ENCODE measurements around the gene C16orf95. TPM values are rescaled to one million over a fixed set of nuclear protein-coding genes. Genes with fewer than 3 reads are reported as not detected.

The C16orf95 gene
- total and polyA plus RNA-seq, 2 donors (not counting 1 experiment from before 2014, with no cell fraction given) = 1.5 to 2.5 TPM

DNA sequence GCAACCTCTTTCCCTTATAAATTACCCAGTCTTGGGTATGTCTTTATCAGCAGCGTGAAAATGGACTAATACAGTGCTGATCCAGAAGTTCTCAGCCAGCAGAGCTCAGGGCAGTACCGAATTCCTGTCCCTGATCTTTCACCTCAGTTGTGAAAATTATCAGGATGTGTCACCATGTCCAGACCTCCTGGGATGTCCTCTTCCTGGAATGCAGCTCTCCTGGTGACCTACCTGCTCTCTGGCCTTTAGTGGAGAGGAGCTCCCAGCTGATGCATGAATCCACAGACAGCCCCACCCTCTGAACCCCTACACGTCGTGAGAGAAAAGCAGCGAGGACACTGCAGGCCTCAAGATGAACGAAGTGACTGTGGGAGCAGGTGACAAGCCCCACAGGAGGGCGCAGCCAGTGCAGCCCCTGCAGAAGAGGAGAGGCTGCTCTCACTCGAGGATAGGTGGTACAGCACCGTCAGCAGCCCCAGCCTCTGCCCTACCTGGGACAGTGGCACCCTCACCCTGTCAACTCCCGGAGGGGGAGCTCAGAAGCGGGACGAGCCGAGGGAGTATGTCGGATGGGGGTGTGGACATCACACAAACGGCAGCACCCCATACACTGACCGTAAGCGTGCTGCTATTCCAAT is 22.0 kb upstream of the C16orf95 start:
- Histone ChIP-seq H2AFZ (ENCODE audit: insufficient read depth, low read depth, low read length, poor library complexity, severe bottlenecking) (no peak overlapping the region), H3K9me3 (ENCODE audit: control extremely low read depth in 1 of 3, control insufficient read depth in 2 of 3, insufficient read depth in 1 of 3, low read length in 2 of 3) (no peaks in the 10 kb centered on the region), H3K27me3 (replicated peaks in 1 of 4; ENCODE audit: control extremely low read depth in 1 of 4, control insufficient read depth in 3 of 4, insufficient read depth in 4 of 4, low read length in 3 of 4) (no peaks in the 10 kb centered on the region), H3K4me1 (ENCODE audit: control insufficient read depth in 2 of 2, insufficient read depth in 2 of 2, low read length in 2 of 2) (peaks cover 11% of the 10 kb centered on the region in 2 donors), H3K4me2 (replicated peaks; ENCODE audit: low read depth, low read length, poor library complexity, severe bottlenecking) (no peak overlapping the region), H4K20me1 (ENCODE audit: control insufficient read depth, insufficient read depth, low read length, poor library complexity, severe bottlenecking) (no peaks in the 10 kb centered on the region), H3K79me2 (ENCODE audit: control insufficient read depth, insufficient read depth, low read length) (peaks cover 10% of the 10 kb centered on the region), H3K36me3 (replicated peaks in 1 of 2; ENCODE audit: control extremely low read depth in 1 of 2, control insufficient read depth in 1 of 2, extremely low read depth in 1 of 2, insufficient read depth in 2 of 2, low read length in 1 of 2) (peaks cover 0 to 54% of the 10 kb centered on the region in 2 experiments), H3K4me3 (ENCODE audit: control extremely low read depth in 1 of 5, extremely low read depth in 1 of 5, insufficient read depth in 1 of 5, low read depth in 2 of 5, low read length in 4 of 5) (no peak overlapping the region), H3K27ac (ENCODE audit: low read length in 2 of 2) (no peak overlapping the region), H3K9ac (ENCODE audit: low read length) (no peak overlapping the region)
- intact Hi-C loops (cut with micrococcal nuclease) = no loop called here
- Mint-ChIP-seq H3K4me3 (no peak overlapping the region), H3K27me3 (no peaks in the 10 kb centered on the region), H3K4me1 (peaks cover 12% of the 10 kb centered on the region), H3K27ac (no peak overlapping the region), H3K9me3 (ENCODE audit: insufficient read depth) (no peaks in the 10 kb centered on the region)
- WGBS (ENCODE audit: insufficient coverage) = over 99% methylated on average over 15 of the region's 17 CpGs
- TF ChIP-seq, protein P1, sequence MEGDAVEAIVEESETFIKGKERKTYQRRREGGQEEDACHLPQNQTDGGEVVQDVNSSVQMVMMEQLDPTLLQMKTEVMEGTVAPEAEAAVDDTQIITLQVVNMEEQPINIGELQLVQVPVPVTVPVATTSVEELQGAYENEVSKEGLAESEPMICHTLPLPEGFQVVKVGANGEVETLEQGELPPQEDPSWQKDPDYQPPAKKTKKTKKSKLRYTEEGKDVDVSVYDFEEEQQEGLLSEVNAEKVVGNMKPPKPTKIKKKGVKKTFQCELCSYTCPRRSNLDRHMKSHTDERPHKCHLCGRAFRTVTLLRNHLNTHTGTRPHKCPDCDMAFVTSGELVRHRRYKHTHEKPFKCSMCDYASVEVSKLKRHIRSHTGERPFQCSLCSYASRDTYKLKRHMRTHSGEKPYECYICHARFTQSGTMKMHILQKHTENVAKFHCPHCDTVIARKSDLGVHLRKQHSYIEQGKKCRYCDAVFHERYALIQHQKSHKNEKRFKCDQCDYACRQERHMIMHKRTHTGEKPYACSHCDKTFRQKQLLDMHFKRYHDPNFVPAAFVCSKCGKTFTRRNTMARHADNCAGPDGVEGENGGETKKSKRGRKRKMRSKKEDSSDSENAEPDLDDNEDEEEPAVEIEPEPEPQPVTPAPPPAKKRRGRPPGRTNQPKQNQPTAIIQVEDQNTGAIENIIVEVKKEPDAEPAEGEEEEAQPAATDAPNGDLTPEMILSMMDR (IDR thresholded peaks at IDR 0.05) = no peak
- no peak for TF ChIP-seq EZH2 (IDR thresholded peaks at IDR 0.05; ENCODE audit: borderline replicate concordance, insufficient read depth, low read depth, low read length, poor library complexity, severe bottlenecking)
- ChIA-PET CTCF (no interaction called here), POLR2A (no interaction called here)
- ATAC-seq (ENCODE audit: low read depth) (no peak), DNase-seq (no peak)

DNA sequence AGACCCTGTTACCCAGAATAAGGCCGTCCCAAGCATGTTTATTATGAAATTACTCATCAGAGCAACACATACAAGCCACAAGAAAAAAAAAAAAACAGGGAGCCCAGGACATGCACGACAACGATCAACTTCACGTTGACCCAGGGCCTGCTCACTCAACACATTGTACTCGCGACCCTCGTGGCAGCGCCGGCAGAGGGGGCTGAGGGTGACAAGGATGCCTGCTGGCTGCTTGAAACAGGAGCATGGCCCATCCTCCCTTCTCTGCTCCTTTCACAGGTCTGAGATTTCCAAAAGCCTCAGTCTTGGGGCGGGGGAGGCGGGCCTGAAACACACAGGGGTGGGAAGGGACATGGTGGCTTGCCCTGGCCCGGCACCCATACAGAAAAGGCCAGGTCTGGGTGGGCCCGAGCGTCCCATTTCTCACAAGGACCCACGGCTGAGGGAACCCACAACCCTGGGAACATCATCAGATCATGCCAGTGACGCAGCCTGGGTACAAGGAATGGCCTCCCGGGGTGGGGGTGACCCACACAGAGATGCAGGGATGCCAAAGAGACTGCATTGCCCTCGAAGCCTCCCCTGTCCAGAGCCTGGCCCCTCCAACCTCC is 21.1 kb upstream of the C16orf95 start:
- 99% methylated on average over 14 of the region's 18 CpGs for WGBS (ENCODE audit: insufficient coverage)
- Mint-ChIP-seq H3K27ac (no peak overlapping the region), H3K27me3 (no peaks in the 10 kb centered on the region), H3K4me1 (peaks cover 12% of the 10 kb centered on the region), H3K4me3 (no peak overlapping the region), H3K9me3 (ENCODE audit: insufficient read depth) (no peaks in the 10 kb centered on the region)
- Histone ChIP-seq H3K4me2 (replicated peaks; ENCODE audit: low read depth, low read length, poor library complexity, severe bottlenecking) (no peak overlapping the region), H3K79me2 (ENCODE audit: control insufficient read depth, insufficient read depth, low read length) (peaks cover 7% of the 10 kb centered on the region), H3K27ac (ENCODE audit: low read length in 2 of 2) (no peak overlapping the region), H4K20me1 (ENCODE audit: control insufficient read depth, insufficient read depth, low read length, poor library complexity, severe bottlenecking) (no peaks in the 10 kb centered on the region), H2AFZ (ENCODE audit: insufficient read depth, low read depth, low read length, poor library complexity, severe bottlenecking) (no peak overlapping the region), H3K4me1 (ENCODE audit: control insufficient read depth in 2 of 2, insufficient read depth in 2 of 2, low read length in 2 of 2) (peaks cover 11% of the 10 kb centered on the region in 2 donors), H3K4me3 (ENCODE audit: control extremely low read depth in 1 of 5, extremely low read depth in 1 of 5, insufficient read depth in 1 of 5, low read depth in 2 of 5, low read length in 4 of 5) (no peak overlapping the region), H3K36me3 (replicated peaks in 1 of 2; ENCODE audit: control extremely low read depth in 1 of 2, control insufficient read depth in 1 of 2, extremely low read depth in 1 of 2, insufficient read depth in 2 of 2, low read length in 1 of 2) (peaks cover 0 to 50% of the 10 kb centered on the region in 2 experiments), H3K9me3 (ENCODE audit: control extremely low read depth in 1 of 3, control insufficient read depth in 2 of 3, insufficient read depth in 1 of 3, low read length in 2 of 3) (no peaks in the 10 kb centered on the region), H3K9ac (ENCODE audit: low read length) (no peak overlapping the region), H3K27me3 (replicated peaks in 1 of 4; ENCODE audit: control extremely low read depth in 1 of 4, control insufficient read depth in 3 of 4, insufficient read depth in 4 of 4, low read length in 3 of 4) (no peaks in the 10 kb centered on the region)
- intact Hi-C loops (cut with micrococcal nuclease) = no loop called here
- POLR2A ChIA-PET = no interaction called here
- no peak for TF ChIP-seq EZH2 (IDR thresholded peaks at IDR 0.05; ENCODE audit: borderline replicate concordance, insufficient read depth, low read depth, low read length, poor library complexity, severe bottlenecking)
- TF ChIP-seq, protein P1 (IDR thresholded peaks at IDR 0.05) = no peak
- DNase-seq = no peak
- ATAC-seq (ENCODE audit: low read depth) = no peak
- CTCF ChIA-PET = no interaction called here

Data from B cell (primary cell).